Sigmoid colon (tissue), 4 donors: ENCODE data around the gene NRM.

Experiments
- POLR2AphosphoS5 ChIP-seq, 4 donors: sonication (generic); formaldehyde crosslinking; IDR thresholded peaks; one replicate each; pipeline ENCODE4 v1.6.1; 2017; ENCODE audit warnings: antibody characterized with exemption in 4 of 4
- TF ChIP-seq, protein P1 (sequence below), 4 experiments: fragments of 450-650 bp in 3 of 4; fragments of 200-600 bp in 1 of 4; IDR thresholded peaks; one replicate each; pipeline ENCODE4 v1.5.1; 2016 to 2019; ENCODE audit warnings: antibody characterized with exemption in 4 of 4, mild to moderate bottlenecking in 3 of 4, moderate library complexity in 2 of 4

- TF ChIP-seq, protein P1, sequence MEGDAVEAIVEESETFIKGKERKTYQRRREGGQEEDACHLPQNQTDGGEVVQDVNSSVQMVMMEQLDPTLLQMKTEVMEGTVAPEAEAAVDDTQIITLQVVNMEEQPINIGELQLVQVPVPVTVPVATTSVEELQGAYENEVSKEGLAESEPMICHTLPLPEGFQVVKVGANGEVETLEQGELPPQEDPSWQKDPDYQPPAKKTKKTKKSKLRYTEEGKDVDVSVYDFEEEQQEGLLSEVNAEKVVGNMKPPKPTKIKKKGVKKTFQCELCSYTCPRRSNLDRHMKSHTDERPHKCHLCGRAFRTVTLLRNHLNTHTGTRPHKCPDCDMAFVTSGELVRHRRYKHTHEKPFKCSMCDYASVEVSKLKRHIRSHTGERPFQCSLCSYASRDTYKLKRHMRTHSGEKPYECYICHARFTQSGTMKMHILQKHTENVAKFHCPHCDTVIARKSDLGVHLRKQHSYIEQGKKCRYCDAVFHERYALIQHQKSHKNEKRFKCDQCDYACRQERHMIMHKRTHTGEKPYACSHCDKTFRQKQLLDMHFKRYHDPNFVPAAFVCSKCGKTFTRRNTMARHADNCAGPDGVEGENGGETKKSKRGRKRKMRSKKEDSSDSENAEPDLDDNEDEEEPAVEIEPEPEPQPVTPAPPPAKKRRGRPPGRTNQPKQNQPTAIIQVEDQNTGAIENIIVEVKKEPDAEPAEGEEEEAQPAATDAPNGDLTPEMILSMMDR (IDR thresholded peaks at IDR 0.05): no peak
- TF ChIP-seq POLR2AphosphoS5 (IDR thresholded peaks at IDR 0.05): no peak
Observed at GRCh38 chr6:30716879-30717128, 26.0 kb upstream of the NRM start.
